PC-9 (cell line): ENCODE results near the gene VCAM1.

Source experiments
- CTCF ChIP-seq: fragments of 200-600 bp; sonication (generic); conservative IDR thresholded peaks from 2 replicates; pipeline ENCODE4 v1.6.1; 2017; ENCODE audit warnings: mixed run types, antibody characterized with exemption, mild to moderate bottlenecking, moderate library complexity
- EZH2 ChIP-seq: fragments of 200-600 bp; sonication (generic); IDR thresholded peaks from 2 replicates; pipeline ENCODE4 v1.8.0; 2017; ENCODE audit warnings: antibody characterized with exemption, low read depth

- TF ChIP-seq CTCF = no peak
- no peak for TF ChIP-seq EZH2
Observed at GRCh38 chr1:100717218-100717617, 2.3 kb upstream of the VCAM1 start.
